ENCODE data around the gene LIN7C.
A peak's percentile ranks its signal among the peaks of the same experiment; 100 is the strongest.

The LIN7C gene

GRCh38 chr11:27470166-27470565 is 36.4 kb downstream of the LIN7C start:
- Histone ChIP-seq H3K36me3 (no peaks in the 10 kb centered on the region), H3K4me1 (peaks cover 0 to 53% (median 24%) of the 10 kb centered on the region in 4 donors), H3K9me3 (no peaks in the 10 kb centered on the region), H3K27ac (no peak overlapping the region), H3K4me3 (peak overlapping the region in 1 of 2 donors; percentile 73), H3K27me3 (no peaks in the 10 kb centered on the region)
- DNase-seq: no peak
- intact Hi-C loops (cut with DNase I; ENCODE audit: low total_unique reads): loop anchor here (10.0 kb wide), 2 partner anchors 65 to 105 kb away; partner anchors contain the start of gene CCDC34
- TF ChIP-seq CTCF (IDR thresholded peaks at IDR 0.05): no peak

GRCh38 chr11:27468995-27469695 is 37.4 kb downstream of the LIN7C start:
- no peak for TF ChIP-seq CTCF (IDR thresholded peaks at IDR 0.05)
- no peak overlapping the region for H3K4me3 ChIP-seq
- H3K36me3 ChIP-seq: no peaks in the 10 kb centered on the region
- no peaks in the 10 kb centered on the region for H3K9me3 ChIP-seq
- peaks cover 0 to 62% (median 32%) of the 10 kb centered on the region in 4 donors for H3K4me1 ChIP-seq
- peak overlapping the region in 1 of 2 donors; percentile 6 for H3K27ac ChIP-seq
- intact Hi-C loops (cut with DNase I; ENCODE audit: low total_unique reads): loop anchor here (10.0 kb wide), 1 partner anchor 84 kb away; no protein-coding TSS in a partner anchor
- no peak for DNase-seq
- H3K27me3 ChIP-seq: no peaks in the 10 kb centered on the region

GRCh38 chr11:27468209-27468994 is 38.2 kb downstream of the LIN7C start:
- H3K4me1 ChIP-seq: peaks cover 0 to 67% (median 35%) of the 10 kb centered on the region in 4 donors
- H3K27ac ChIP-seq: no peak overlapping the region
- no peak for DNase-seq
- H3K27me3 ChIP-seq: no peaks in the 10 kb centered on the region
- H3K36me3 ChIP-seq: no peaks in the 10 kb centered on the region
- intact Hi-C loops (cut with DNase I; ENCODE audit: low total_unique reads): loop anchor here (10.0 kb wide), 1 partner anchor 84 kb away; no protein-coding TSS in a partner anchor
- H3K4me3 ChIP-seq: no peak overlapping the region
- H3K9me3 ChIP-seq: no peaks in the 10 kb centered on the region
- TF ChIP-seq CTCF (IDR thresholded peaks at IDR 0.05): no peak

- Histone ChIP-seq H3K27me3 (no peaks in the 10 kb centered on the region), H3K36me3 (no peaks in the 10 kb centered on the region), H3K4me3 (no peak overlapping the region), H3K4me1 (peaks cover 0 to 68% (median 36%) of the 10 kb centered on the region in 4 donors), H3K9me3 (no peaks in the 10 kb centered on the region), H3K27ac (no peak overlapping the region)
- intact Hi-C loops (cut with DNase I; ENCODE audit: low total_unique reads): loop anchor here (10.0 kb wide), 1 partner anchor 83 kb away; no protein-coding TSS in a partner anchor
- DNase-seq: no peak
- no peak for TF ChIP-seq CTCF (IDR thresholded peaks at IDR 0.05)
Measured at GRCh38 chr11:27467181-27467913, 39.2 kb downstream of the LIN7C start.

- TF ChIP-seq CTCF (IDR thresholded peaks at IDR 0.05): no peak
- peaks cover 0 to 68% (median 36%) of the 10 kb centered on the region in 4 donors for H3K4me1 ChIP-seq
- H3K4me3 ChIP-seq: no peak overlapping the region
- H3K9me3 ChIP-seq: no peaks in the 10 kb centered on the region
- no peak for DNase-seq
- H3K27me3 ChIP-seq: no peaks in the 10 kb centered on the region
- H3K27ac ChIP-seq: no peak overlapping the region
- intact Hi-C loops (cut with DNase I; ENCODE audit: low total_unique reads): loop anchor here (10.0 kb wide), 1 partner anchor 82 kb away; no protein-coding TSS in a partner anchor
- H3K36me3 ChIP-seq: no peaks in the 10 kb centered on the region
Measured at GRCh38 chr11:27466363-27466762, 40.2 kb downstream of the LIN7C start.
